RWPE1 (cell line): Measurements from ENCODE around the gene TMEM169.

Experiments used
- CTCF ChIA-PET: fragments of 350-600 bp; sonication (Branson Sonifier 250); formaldehyde crosslinking; extraction: SDS; loops from one replicate; lab custom pipeline; 2021; lab: Yijun Ruan, JAX
- POLR2A ChIA-PET: fragments of 400-600 bp; formaldehyde crosslinking; extraction: SDS; loops from one replicate; lab custom pipeline; 2020; ENCODE audit warnings: antibody characterized with exemption; ENCODE audit not compliant: low non-redundant PET; lab: Yijun Ruan, JAX
- DNase-seq: peaks from one replicate; pipeline ENCODE4 v3.0.0; 2012; ENCODE audit warnings: low spot score
- H3K27ac ChIP-seq: fragments of 450-650 bp; 2 replicates; pipeline ENCODE4 v1.5.1; 2017
- TF ChIP-seq, protein P1 (sequence below): fragments of 450-650 bp; conservative IDR thresholded peaks from 2 replicates; pipeline ENCODE4 v1.5.1; 2017; ENCODE audit warnings: low read depth, mild to moderate bottlenecking

TMEM169 gene

DNA sequence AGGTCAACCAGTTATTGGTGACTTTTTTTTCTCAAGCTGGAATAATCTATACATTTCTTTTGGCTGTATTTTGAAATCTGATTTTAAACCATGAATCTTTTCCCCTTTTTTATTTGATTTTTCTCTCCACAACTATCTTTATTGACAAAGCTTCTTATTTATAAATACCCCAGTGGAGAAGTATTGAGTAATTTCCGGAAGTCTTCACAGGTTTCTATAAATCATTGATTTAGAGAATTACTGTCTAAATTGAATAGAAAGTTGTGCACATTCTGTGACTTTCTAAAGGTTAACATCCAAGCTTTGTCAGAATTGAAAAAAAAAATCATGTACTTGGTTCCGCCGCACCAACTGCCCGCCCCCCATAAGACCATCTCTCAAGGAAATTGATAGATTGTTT, 67.3 kb downstream of the TMEM169 start:
- POLR2A ChIA-PET = no interaction called here
- no peak for DNase-seq
- TF ChIP-seq, protein P1, sequence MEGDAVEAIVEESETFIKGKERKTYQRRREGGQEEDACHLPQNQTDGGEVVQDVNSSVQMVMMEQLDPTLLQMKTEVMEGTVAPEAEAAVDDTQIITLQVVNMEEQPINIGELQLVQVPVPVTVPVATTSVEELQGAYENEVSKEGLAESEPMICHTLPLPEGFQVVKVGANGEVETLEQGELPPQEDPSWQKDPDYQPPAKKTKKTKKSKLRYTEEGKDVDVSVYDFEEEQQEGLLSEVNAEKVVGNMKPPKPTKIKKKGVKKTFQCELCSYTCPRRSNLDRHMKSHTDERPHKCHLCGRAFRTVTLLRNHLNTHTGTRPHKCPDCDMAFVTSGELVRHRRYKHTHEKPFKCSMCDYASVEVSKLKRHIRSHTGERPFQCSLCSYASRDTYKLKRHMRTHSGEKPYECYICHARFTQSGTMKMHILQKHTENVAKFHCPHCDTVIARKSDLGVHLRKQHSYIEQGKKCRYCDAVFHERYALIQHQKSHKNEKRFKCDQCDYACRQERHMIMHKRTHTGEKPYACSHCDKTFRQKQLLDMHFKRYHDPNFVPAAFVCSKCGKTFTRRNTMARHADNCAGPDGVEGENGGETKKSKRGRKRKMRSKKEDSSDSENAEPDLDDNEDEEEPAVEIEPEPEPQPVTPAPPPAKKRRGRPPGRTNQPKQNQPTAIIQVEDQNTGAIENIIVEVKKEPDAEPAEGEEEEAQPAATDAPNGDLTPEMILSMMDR = no peak
- CTCF ChIA-PET = no interaction called here
- H3K27ac ChIP-seq = no peak overlapping the region

DNA sequence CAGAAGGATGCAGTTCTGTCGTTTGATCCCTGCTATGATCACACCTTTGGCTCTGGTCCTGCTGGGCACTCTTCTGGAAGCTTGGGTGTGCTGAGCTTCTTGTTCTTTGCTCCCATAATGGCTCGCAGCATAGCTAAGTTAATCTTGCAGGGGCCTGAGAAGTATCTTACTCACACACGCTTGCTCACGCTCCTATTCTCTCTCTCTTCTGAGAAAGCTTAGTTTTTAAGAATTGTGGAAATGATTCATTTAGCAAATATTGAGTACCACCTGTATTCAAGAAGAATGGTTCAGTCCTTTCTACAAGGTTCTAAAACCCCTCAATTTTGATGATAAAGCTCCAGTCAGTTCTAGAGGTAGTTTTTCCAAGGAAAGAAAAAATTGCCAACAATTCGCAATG, 68.0 kb downstream of the TMEM169 start:
- POLR2A ChIA-PET = no interaction called here
- CTCF ChIA-PET = interaction anchor here (0.6 kb wide), 1 partner anchor 1179 kb away, joined by 3 read pairs; no protein-coding TSS in a partner anchor
- peak; percentile 3 for DNase-seq
- TF ChIP-seq, protein P1 = no peak
- H3K27ac ChIP-seq = no peak overlapping the region

DNA sequence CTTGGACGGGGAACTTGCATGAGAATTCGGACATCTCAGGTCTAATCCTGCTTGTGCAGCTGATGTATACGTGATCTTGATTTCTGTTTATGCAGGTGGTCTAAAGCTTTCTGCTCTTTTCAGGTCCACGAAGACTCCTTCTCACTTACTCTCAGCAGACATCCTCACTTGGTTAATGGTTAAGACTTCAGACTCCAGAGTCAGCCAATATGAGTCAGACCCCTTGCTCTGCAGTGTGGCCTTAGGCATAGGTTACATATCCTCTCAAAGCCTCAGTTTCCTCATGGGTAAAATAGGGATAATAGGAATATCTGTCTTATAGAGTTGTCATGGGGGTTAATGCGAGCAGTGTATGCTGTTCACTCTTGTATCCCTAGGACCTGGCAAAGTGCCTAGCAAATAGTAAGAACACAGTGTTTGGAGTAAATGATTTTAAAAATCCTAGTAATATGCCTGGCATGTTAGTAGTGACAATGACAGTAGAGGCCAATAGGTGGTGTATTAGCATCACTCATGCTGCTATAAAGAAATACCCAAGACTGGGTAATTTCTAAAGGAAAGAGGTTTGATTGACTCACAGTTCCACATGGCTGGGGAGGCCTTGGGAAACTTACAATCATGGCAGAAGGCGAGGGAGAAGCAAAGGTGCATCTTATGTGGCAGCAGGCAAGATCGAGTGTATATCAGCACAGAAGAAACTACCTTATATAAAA, 69.8 kb downstream of the TMEM169 start:
- ChIA-PET POLR2A (no interaction called here), CTCF (interaction anchor here (0.6 kb wide), 1 partner anchor 251 kb away, joined by 3 read pairs; no protein-coding TSS in a partner anchor)
- TF ChIP-seq, protein P1 = no peak
- DNase-seq = no peak
- no peak overlapping the region for H3K27ac ChIP-seq
